A673 (cell line): ENCODE data around the gene MCIDAS. TPM values are rescaled to one million over a fixed set of nuclear protein-coding genes. Genes with fewer than 3 reads are reported as not detected.

Source experiments
- BruUV-seq: library from RNA; stranded (reverse); fragments of 400-500 nt; replicated peaks from 2 replicates; lab custom pipeline; 2021; lab: Mats Ljungman, UMichigan
- CTCF ChIA-PET: fragments of 300-600 bp; sonication (Branson Sonifier 250); formaldehyde crosslinking; loops from one replicate; lab custom pipeline; 2022; ENCODE audit warnings: antibody characterized with exemption; lab: Charles Lee
- POLR2A ChIA-PET: fragments of 300-600 bp; sonication (Branson Sonifier 250); formaldehyde crosslinking; loops from one replicate; lab custom pipeline; 2022; ENCODE audit warnings: antibody characterized with exemption; ENCODE audit not compliant: low non-redundant PET; lab: Charles Lee
- DNase-seq: peaks from one replicate; pipeline ENCODE4 v3.0.0-alpha.2; 2015; ENCODE audit warnings: low spot score
- H3K27ac ChIP-seq: fragments of 200-600 bp; sonication (generic); 2 replicates; pipeline ENCODE4 v1.5.1; 2016; ENCODE audit warnings: mixed run types, low read depth, mild to moderate bottlenecking, mixed read lengths, antibody characterized with exemption, low read length; ENCODE audit not compliant: poor library complexity, severe bottlenecking
- H3K27me3 ChIP-seq: fragments of 200-600 bp; sonication (generic); replicated peaks from 2 replicates; pipeline ENCODE4 v1.6.1; 2017; ENCODE audit warnings: mixed run types, low read depth, mild to moderate bottlenecking, mixed read lengths, antibody characterized with exemption, low read length; ENCODE audit not compliant: insufficient read depth, poor library complexity
- H3K36me3 ChIP-seq: fragments of 200-600 bp; sonication (generic); 2 replicates; pipeline ENCODE4 v1.6.1; 2016; ENCODE audit warnings: mixed run types, mild to moderate bottlenecking, mixed read lengths, antibody characterized with exemption, low read length; ENCODE audit not compliant: insufficient read depth, poor library complexity, severe bottlenecking
- H3K4me1 ChIP-seq: fragments of 200-600 bp; sonication (generic); 2 replicates; pipeline ENCODE4 v1.6.1; 2017; ENCODE audit warnings: mixed run types, mild to moderate bottlenecking, mixed read lengths, antibody characterized with exemption, low read length; ENCODE audit not compliant: insufficient read depth, poor library complexity, severe bottlenecking
- H3K4me3 ChIP-seq: fragments of 200-600 bp; sonication (generic); 2 replicates; pipeline ENCODE4 v1.5.1; 2016; ENCODE audit warnings: low read depth, mixed run types, mild to moderate bottlenecking, mixed read lengths, low read length; ENCODE audit not compliant: poor library complexity, severe bottlenecking
- H3K9me3 ChIP-seq: fragments of 200-600 bp; sonication (generic); 2 replicates; pipeline ENCODE4 v1.6.1; 2016; ENCODE audit warnings: mixed run types, low read depth, mild to moderate bottlenecking, mixed read lengths, antibody characterized with exemption, low read length; ENCODE audit not compliant: poor library complexity, severe bottlenecking
- CTCF ChIP-seq: fragments of 300-800, 200-600 bp; sonication (generic); conservative IDR thresholded peaks from 2 replicates; pipeline ENCODE4 v1.5.1; 2017; ENCODE audit warnings: low read depth, mild to moderate bottlenecking, antibody characterized with exemption, low read length, moderate library complexity, mixed read lengths
- EZH2 ChIP-seq: fragments of 200-600 bp; sonication (generic); IDR thresholded peaks from 2 replicates; pipeline ENCODE4 v1.6.1; 2017; ENCODE audit warnings: borderline replicate concordance, low read depth, mild to moderate bottlenecking, mixed read lengths, antibody characterized with exemption, low read length; ENCODE audit not compliant: poor library complexity, severe bottlenecking
- intact Hi-C: fragments of 100-400 bp; cut with micrococcal nuclease; formaldehyde crosslinking; loops from one replicate; pipeline ENCODE4 v1.10.0; 2022; ENCODE audit not compliant: unreplicated experiment
- total RNA-seq: library from RNA; stranded (reverse); gene quantifications from 2 replicates; pipeline ENCODE4 v1.2.3, GENCODE V29; 2021

The MCIDAS gene
- total RNA-seq, 1 experiment from 2014 or later: 0.47 TPM

- intact Hi-C loops: no loop called here
- Histone ChIP-seq H3K27me3 (peaks cover 23% of the 10 kb centered on the region), H3K9me3 (no peaks in the 10 kb centered on the region), H3K27ac (no peak overlapping the region), H3K4me3 (peak overlapping the region; percentile 31), H3K4me1 (peaks cover 24% of the 10 kb centered on the region), H3K36me3 (no peaks in the 10 kb centered on the region)
- no peak for TF ChIP-seq CTCF
- no peak for TF ChIP-seq EZH2
- no TSS peak for BruUV-seq
- ChIA-PET POLR2A (no interaction called here), CTCF (interaction anchor here (1.0 kb wide), 1 partner anchor 12 kb away, joined by 5 read pairs; no protein-coding TSS in a partner anchor)
- no peak for DNase-seq
Observed at GRCh38 chr5:55175781-55176175, 51.3 kb downstream of the MCIDAS start.

- POLR2A ChIA-PET: no interaction called here
- no peak for DNase-seq
Observed at GRCh38 chr5:55173687-55174230, 53.4 kb downstream of the MCIDAS start.

GRCh38 chr5:55172937-55173686 is 54.0 kb downstream of the MCIDAS start, which contains the start of gene CDC20B:
TSS of gene CDC20B (minus strand) at chr5:55173177. CDS start at chr5:55173000, 177 bp downstream.
- DNase-seq: peak; percentile 86

More at GRCh38 chr5:55173687-55174230, 53.4 kb downstream of the MCIDAS start:
- H3K27ac ChIP-seq: no peak overlapping the region
- H3K27me3 ChIP-seq: peaks cover 23% of the 10 kb centered on the region
- BruUV-seq: no TSS peak
- peaks cover 24% of the 10 kb centered on the region for H3K4me1 ChIP-seq
- no peaks in the 10 kb centered on the region for H3K9me3 ChIP-seq
- peak overlapping the region; percentile 48 for H3K4me3 ChIP-seq
- H3K36me3 ChIP-seq: no peaks in the 10 kb centered on the region
- CTCF ChIA-PET: no interaction called here
- intact Hi-C loops: loop anchor here (2.0 to 5.0 kb wide), 4 partner anchors 53 to 1091 kb away; partner anchors contain the start of gene MCIDAS
- TF ChIP-seq EZH2 (no peak), CTCF (no peak)

More at GRCh38 chr5:55172937-55173686, 54.0 kb downstream of the MCIDAS start, which contains the start of gene CDC20B:
- Histone ChIP-seq H3K36me3 (no peaks in the 10 kb centered on the region), H3K27me3 (peaks cover 23% of the 10 kb centered on the region), H3K9me3 (no peaks in the 10 kb centered on the region), H3K4me1 (peaks cover 24% of the 10 kb centered on the region), H3K4me3 (peak within 1 kb of the TSS; percentile 48), H3K27ac (no peak within 1 kb of the TSS)
- intact Hi-C loops: loop anchor here (2.0 to 5.0 kb wide), 4 partner anchors 54 to 1092 kb away; partner anchors contain the start of gene MCIDAS
- POLR2A ChIA-PET: no interaction called here
- TF ChIP-seq CTCF (no peak), EZH2 (no peak)
- CTCF ChIA-PET: interaction anchor here (0.7 kb wide), 1 partner anchor 301 kb away, joined by 3 read pairs; no protein-coding TSS in a partner anchor
- BruUV-seq: no TSS peak
